ENCODE measurements around the gene ARHGEF35.
"Not testable (repeated sequence)": the region's sequence is repeated elsewhere in the genome, so short reads cannot be mapped to it uniquely, and the experiment has no call there.

The ARHGEF35 gene

GRCh38 chr7:144195212-144195872 lies at the start of gene ARHGEF35:
ARHGEF35 (minus strand) TSS chr7:144195833; CDS start chr7:144188383, 7,450 bp downstream.
- DNase-seq (ENCODE audit: low read depth in 2 of 2) = not testable (repeated sequence)

GRCh38 chr7:144245372-144245771 lies 49.7 kb upstream of the ARHGEF35 start:
- not testable (repeated sequence) for DNase-seq (ENCODE audit: low read depth in 2 of 2)

- DNase-seq (ENCODE audit: low read depth in 2 of 2) = not testable (repeated sequence)
Observed at GRCh38 chr7:144239365-144239764, 43.7 kb upstream of the ARHGEF35 start, which contains the start of gene OR2A42. OR2A42 (minus strand) TSS chr7:144239605; CDS start chr7:144232843, 6,762 bp downstream.

- not testable (repeated sequence) for DNase-seq (ENCODE audit: low read depth in 2 of 2)
Observed at GRCh38 chr7:144238530-144239082, 43.0 kb upstream of the ARHGEF35 start.

GRCh38 chr7:144233039-144233438 lies 37.4 kb upstream of the ARHGEF35 start:
- not testable (repeated sequence) for DNase-seq (ENCODE audit: low read depth in 2 of 2)

- not testable (repeated sequence) for DNase-seq (ENCODE audit: low read depth in 2 of 2)
Observed at GRCh38 chr7:144231027-144231426, 35.4 kb upstream of the ARHGEF35 start.

- not testable (repeated sequence) for DNase-seq (ENCODE audit: low read depth in 2 of 2)
Observed at GRCh38 chr7:144228810-144229209, 33.2 kb upstream of the ARHGEF35 start.

GRCh38 chr7:144226866-144227265 lies 31.2 kb upstream of the ARHGEF35 start:
- not testable (repeated sequence) for DNase-seq (ENCODE audit: low read depth in 2 of 2)

- DNase-seq (ENCODE audit: low read depth in 2 of 2) = not testable (repeated sequence)
Observed at GRCh38 chr7:144223675-144224074, 28.0 kb upstream of the ARHGEF35 start.

GRCh38 chr7:144220531-144220930 lies 24.9 kb upstream of the ARHGEF35 start:
- DNase-seq (ENCODE audit: low read depth in 2 of 2) = not testable (repeated sequence)

GRCh38 chr7:144219149-144219548 lies 23.5 kb upstream of the ARHGEF35 start:
- not testable (repeated sequence) for DNase-seq (ENCODE audit: low read depth in 2 of 2)

GRCh38 chr7:144218581-144218980 lies 22.9 kb upstream of the ARHGEF35 start:
- not testable (repeated sequence) for DNase-seq (ENCODE audit: low read depth in 2 of 2)

- not testable (repeated sequence) for DNase-seq (ENCODE audit: low read depth in 2 of 2)
Observed at GRCh38 chr7:144217200-144217599, 21.6 kb upstream of the ARHGEF35 start.

- DNase-seq (ENCODE audit: low read depth in 2 of 2) = not testable (repeated sequence)
Observed at GRCh38 chr7:144205306-144205705, 9.7 kb upstream of the ARHGEF35 start.

GRCh38 chr7:144203086-144203485 lies 7.5 kb upstream of the ARHGEF35 start:
- not testable (repeated sequence) for DNase-seq (ENCODE audit: low read depth in 2 of 2)

- not testable (repeated sequence) for DNase-seq (ENCODE audit: low read depth in 2 of 2)
Observed at GRCh38 chr7:144201978-144202377, 6.3 kb upstream of the ARHGEF35 start.

GRCh38 chr7:144198934-144199333 lies 3.3 kb upstream of the ARHGEF35 start:
- DNase-seq (ENCODE audit: low read depth in 2 of 2) = not testable (repeated sequence)

GRCh38 chr7:144194453-144194852 lies 1.2 kb downstream of the ARHGEF35 start:
- not testable (repeated sequence) for DNase-seq (ENCODE audit: low read depth in 2 of 2)

GRCh38 chr7:144193782-144194181 lies 1.9 kb downstream of the ARHGEF35 start:
- not testable (repeated sequence) for DNase-seq (ENCODE audit: low read depth in 2 of 2)

- DNase-seq (ENCODE audit: low read depth in 2 of 2) = not testable (repeated sequence)
Observed at GRCh38 chr7:144188578-144189171, 7.0 kb downstream of the ARHGEF35 start.

- not testable (repeated sequence) for DNase-seq (ENCODE audit: low read depth in 2 of 2)
Observed at GRCh38 chr7:144187848-144188247, 7.8 kb downstream of the ARHGEF35 start.

- DNase-seq (ENCODE audit: low read depth in 2 of 2) = not testable (repeated sequence)
Observed at GRCh38 chr7:144183166-144183565, 12.5 kb downstream of the ARHGEF35 start, which contains the start of gene CTAGE4. CTAGE4 (plus strand) TSS chr7:144183466; CDS start chr7:144183504, 38 bp downstream.

GRCh38 chr7:144179165-144179479 lies 16.5 kb downstream of the ARHGEF35 start:
- not testable (repeated sequence) for DNase-seq (ENCODE audit: low read depth in 2 of 2)

Measured in fibroblast of skin of left biceps (primary cell).